Thymus (tissue), 11 donors: Measurements from ENCODE around the gene NLGN1. TPM values are rescaled to one million over a fixed set of nuclear protein-coding genes. Genes with fewer than 3 reads are reported as not detected.

Experiments used
- DNase-seq, 9 donors: peaks; one replicate each; pipeline ENCODE4 v3.0.0-alpha.2; 2013; ENCODE audit warnings: low spot score in 9 of 9, low read depth in 6 of 9, missing footprints in 1 of 9
- H3K27ac ChIP-seq, 2 donors: one replicate each; pipeline ENCODE4 v1.5.1; 2013; ENCODE audit warnings: control low read depth in 1 of 2, low read depth in 1 of 2, low read length in 1 of 2, mild to moderate bottlenecking in 1 of 2, moderate library complexity in 1 of 2
- H3K27me3 ChIP-seq, 2 donors: one replicate each; pipeline ENCODE4 v1.5.1; 2013; ENCODE audit warnings: low read length in 1 of 2; ENCODE audit not compliant: control insufficient read depth in 2 of 2, insufficient read depth in 1 of 2
- H3K36me3 ChIP-seq, 2 donors: one replicate each; pipeline ENCODE4 v1.5.1; 2013; ENCODE audit warnings: low read length in 1 of 2, mild to moderate bottlenecking in 1 of 2, moderate library complexity in 1 of 2; ENCODE audit not compliant: control insufficient read depth in 2 of 2, insufficient read depth in 2 of 2
- H3K4me1 ChIP-seq, 2 donors: one replicate each; pipeline ENCODE4 v1.5.1; 2013; ENCODE audit warnings: low read length in 2 of 2; ENCODE audit not compliant: control insufficient read depth in 2 of 2, insufficient read depth in 2 of 2
- H3K4me3 ChIP-seq, 2 donors: one replicate each; pipeline ENCODE4 v1.5.1; 2013; ENCODE audit warnings: low read length in 2 of 2, control low read depth in 1 of 2, mild to moderate bottlenecking in 1 of 2
- H3K9me3 ChIP-seq, 2 donors: one replicate each; pipeline ENCODE4 v1.5.1; 2013; ENCODE audit warnings: low read length in 1 of 2, mild to moderate bottlenecking in 1 of 2; ENCODE audit not compliant: control insufficient read depth in 2 of 2, insufficient read depth in 1 of 2
- WGBS: extraction: QIAGEN DNeasy Blood & Tissue Kit; methylation state at CpG from one replicate; pipeline ENCODE4 v1.1.7; 2013; 5-methylcytosine and 5-hydroxymethylcytosine counted together
- polyA plus RNA-seq: library from polyadenylated mRNA; stranded (reverse); fragments of 200-250 nt; gene quantifications from one replicate; pipeline ENCODE4 v1.2.3, GENCODE V29; 2013
- total RNA-seq: library from RNA; stranded (reverse); fragments of 120-200 nt; gene quantifications from one replicate; pipeline ENCODE4 v1.2.4, GENCODE V29; 2013
- donor health status: healthy.

Gene NLGN1
- total and polyA plus RNA-seq, 2 donors: 0.16 to 0.90 TPM

GRCh38 chr3:173699353-173699752 lies 301.8 kb downstream of the NLGN1 start:
- Histone ChIP-seq H3K27ac (no peak overlapping the region), H3K36me3 (no peaks in the 10 kb centered on the region), H3K4me1 (no peaks in the 10 kb centered on the region), H3K4me3 (no peak overlapping the region), H3K9me3 (no peaks in the 10 kb centered on the region), H3K27me3 (no peaks in the 10 kb centered on the region)
- WGBS: 89% methylated on average over 1 of the region's 1 CpG
- no peak for DNase-seq

- Histone ChIP-seq H3K4me1 (no peaks in the 10 kb centered on the region), H3K9me3 (no peaks in the 10 kb centered on the region), H3K27me3 (no peaks in the 10 kb centered on the region), H3K36me3 (no peaks in the 10 kb centered on the region), H3K4me3 (no peak overlapping the region), H3K27ac (no peak overlapping the region)
- 96% methylated on average over 1 of the region's 1 CpG for WGBS
- no peak for DNase-seq
These were observed 302.8 kb downstream of the NLGN1 start for GRCh38 chr3:173700336-173700735.

GRCh38 chr3:173702561-173702960 lies 305.0 kb downstream of the NLGN1 start:
- Histone ChIP-seq H3K36me3 (no peaks in the 10 kb centered on the region), H3K27ac (no peak overlapping the region), H3K4me1 (no peaks in the 10 kb centered on the region), H3K4me3 (no peak overlapping the region), H3K27me3 (no peaks in the 10 kb centered on the region), H3K9me3 (no peaks in the 10 kb centered on the region)
- DNase-seq: no peak
- 97% methylated on average over 3 of the region's 3 CpGs for WGBS

GRCh38 chr3:173703771-173704170 lies 306.2 kb downstream of the NLGN1 start:
- no peak overlapping the region for H3K4me3 ChIP-seq
- WGBS: 99% methylated on average over 3 of the region's 3 CpGs
- H3K27ac ChIP-seq: no peak overlapping the region
- no peaks in the 10 kb centered on the region for H3K36me3 ChIP-seq
- H3K4me1 ChIP-seq: no peaks in the 10 kb centered on the region
- H3K9me3 ChIP-seq: no peaks in the 10 kb centered on the region
- DNase-seq: no peak
- no peaks in the 10 kb centered on the region for H3K27me3 ChIP-seq

- no peaks in the 10 kb centered on the region for H3K4me1 ChIP-seq
- no peaks in the 10 kb centered on the region for H3K36me3 ChIP-seq
- 98% methylated on average over 9 of the region's 9 CpGs for WGBS
- no peaks in the 10 kb centered on the region for H3K9me3 ChIP-seq
- no peak for DNase-seq
- no peaks in the 10 kb centered on the region for H3K27me3 ChIP-seq
- H3K4me3 ChIP-seq: no peak overlapping the region
- H3K27ac ChIP-seq: no peak overlapping the region
These were observed 309.1 kb downstream of the NLGN1 start for GRCh38 chr3:173706630-173707029.

- Histone ChIP-seq H3K4me3 (no peak overlapping the region), H3K36me3 (no peaks in the 10 kb centered on the region), H3K27ac (no peak overlapping the region), H3K27me3 (no peaks in the 10 kb centered on the region), H3K4me1 (no peaks in the 10 kb centered on the region), H3K9me3 (no peaks in the 10 kb centered on the region)
- DNase-seq: no peak
- WGBS: 90% methylated on average over 3 of the region's 3 CpGs
These were observed 310.6 kb downstream of the NLGN1 start for GRCh38 chr3:173708191-173708590.

GRCh38 chr3:173709026-173709425 lies 311.5 kb downstream of the NLGN1 start:
- 86% methylated on average over 4 of the region's 4 CpGs for WGBS
- no peak overlapping the region for H3K4me3 ChIP-seq
- no peaks in the 10 kb centered on the region for H3K9me3 ChIP-seq
- no peaks in the 10 kb centered on the region for H3K36me3 ChIP-seq
- no peak for DNase-seq
- H3K27ac ChIP-seq: no peak overlapping the region
- H3K27me3 ChIP-seq: no peaks in the 10 kb centered on the region
- H3K4me1 ChIP-seq: no peaks in the 10 kb centered on the region

- Histone ChIP-seq H3K4me3 (no peak overlapping the region), H3K27me3 (no peaks in the 10 kb centered on the region), H3K9me3 (no peaks in the 10 kb centered on the region), H3K36me3 (no peaks in the 10 kb centered on the region), H3K27ac (no peak overlapping the region), H3K4me1 (no peaks in the 10 kb centered on the region)
- 80% methylated on average over 5 of the region's 5 CpGs for WGBS
- no peak for DNase-seq
These were observed 314.1 kb downstream of the NLGN1 start for GRCh38 chr3:173711619-173712018.

- no peaks in the 10 kb centered on the region for H3K9me3 ChIP-seq
- H3K4me1 ChIP-seq: no peaks in the 10 kb centered on the region
- no peak for DNase-seq
- no peak overlapping the region for H3K27ac ChIP-seq
- WGBS: 92% methylated on average over 3 of the region's 3 CpGs
- no peak overlapping the region for H3K4me3 ChIP-seq
- no peaks in the 10 kb centered on the region for H3K27me3 ChIP-seq
- H3K36me3 ChIP-seq: no peaks in the 10 kb centered on the region
These were observed 322.0 kb downstream of the NLGN1 start for GRCh38 chr3:173719585-173719984.

- DNase-seq: no peak
- H3K4me1 ChIP-seq: no peaks in the 10 kb centered on the region
- H3K4me3 ChIP-seq: no peak overlapping the region
- WGBS: 95% methylated on average over 3 of the region's 3 CpGs
- no peak overlapping the region for H3K27ac ChIP-seq
- no peaks in the 10 kb centered on the region for H3K36me3 ChIP-seq
- no peaks in the 10 kb centered on the region for H3K27me3 ChIP-seq
- no peaks in the 10 kb centered on the region for H3K9me3 ChIP-seq
These were observed 328.0 kb downstream of the NLGN1 start for GRCh38 chr3:173725507-173725906.
